Embryonic facial prominence (tissue), 1 donor: Measurements from ENCODE around the gene DLEC1.
"Not testable (repeated sequence)": the region's sequence is repeated elsewhere in the genome, so short reads cannot be mapped to it uniquely, and the experiment has no call there.

Experiments
- DNase-seq: peaks from one replicate; pipeline ENCODE4 v3.0.0-alpha.2; 2016; ENCODE audit errors: extremely low spot score

Gene DLEC1

DNA sequence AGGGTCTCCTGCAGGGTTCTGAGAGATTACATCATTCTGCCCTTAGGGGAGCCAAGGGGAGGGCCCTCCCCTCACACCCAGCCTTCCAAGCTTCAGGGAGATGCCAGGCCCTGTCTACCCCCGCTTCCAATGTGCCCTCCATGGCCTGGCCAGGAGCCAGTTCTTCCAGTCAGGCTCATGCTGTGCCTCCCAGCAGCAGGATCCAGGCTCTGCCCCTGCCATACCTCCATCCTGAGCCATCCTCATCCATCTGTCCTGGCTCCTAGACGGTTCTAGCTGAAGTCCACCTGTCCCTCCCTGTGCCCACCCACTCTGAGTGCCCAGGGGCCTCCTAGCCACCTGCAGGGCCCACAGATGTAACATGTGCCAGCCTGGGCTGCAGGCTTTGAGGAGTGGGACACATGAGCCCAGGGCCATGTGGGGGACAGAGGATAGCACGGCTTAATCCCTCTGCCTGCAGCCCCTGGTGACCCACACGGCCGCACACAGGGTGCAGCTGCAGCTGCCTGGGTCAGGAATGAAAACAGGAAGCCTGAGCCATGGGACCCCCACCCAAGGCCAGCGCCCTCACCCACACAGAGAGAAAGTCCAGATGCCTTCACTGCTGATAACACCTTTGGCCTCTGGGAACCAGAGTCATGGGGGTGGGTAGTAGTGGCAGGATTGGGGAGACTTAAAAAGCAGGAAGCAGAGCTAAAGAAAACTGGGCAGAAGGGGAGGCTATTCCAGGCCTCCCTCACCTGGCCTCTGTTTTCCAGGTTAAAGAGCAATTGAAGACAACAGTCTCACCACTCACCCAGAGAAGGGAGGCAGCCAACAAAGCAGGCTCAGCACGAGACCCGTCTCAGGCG, 21.3 kb upstream of the DLEC1 start:
- DNase-seq, result no peak

DNA sequence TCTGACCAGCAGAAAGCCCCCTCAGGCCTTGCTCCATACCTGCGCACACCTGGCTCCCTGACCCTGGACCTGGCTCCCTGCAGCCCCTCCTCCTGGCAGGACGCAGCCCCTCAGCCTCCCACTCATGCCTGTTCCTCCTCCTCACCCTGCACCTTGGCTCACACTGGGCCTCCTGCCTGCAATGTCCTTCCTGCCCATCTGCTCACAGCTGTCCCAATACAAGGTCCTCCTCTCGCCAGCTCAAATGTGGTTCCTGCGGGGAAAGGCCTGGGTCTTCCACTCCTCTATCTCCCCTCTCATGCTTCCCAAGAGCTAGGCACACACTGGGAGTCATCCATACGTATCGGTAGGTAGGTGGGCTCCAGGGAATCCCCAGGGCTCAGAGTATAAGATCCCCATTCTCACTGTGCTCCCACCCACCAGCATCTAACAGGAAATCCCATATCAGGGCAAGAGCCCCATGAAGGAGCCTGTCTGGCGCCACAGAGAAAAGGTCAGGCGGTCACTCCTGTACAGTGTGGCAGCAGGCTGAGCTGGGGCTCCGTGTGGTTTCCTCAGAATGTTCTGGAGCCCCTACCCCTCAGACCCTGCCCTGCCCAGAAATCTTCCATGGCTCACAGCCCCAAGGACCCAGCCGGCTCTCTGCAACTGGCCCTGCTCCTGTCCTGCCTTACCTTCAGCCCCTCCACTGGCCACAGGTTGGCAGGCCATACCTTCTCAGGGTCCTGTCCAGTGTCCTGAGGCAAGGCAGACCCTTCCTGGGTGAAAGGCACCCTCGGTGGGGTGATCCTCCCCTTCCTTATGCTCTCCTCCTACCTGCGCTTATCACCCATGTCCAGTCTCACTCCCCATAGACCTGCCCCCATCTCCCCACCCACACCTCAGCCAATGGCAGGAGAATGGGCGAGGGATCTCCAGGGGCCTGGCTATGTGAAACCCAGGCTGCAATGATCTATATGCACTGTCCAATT, 20.4 kb upstream of the DLEC1 start:
- no peak for DNase-seq

DNA sequence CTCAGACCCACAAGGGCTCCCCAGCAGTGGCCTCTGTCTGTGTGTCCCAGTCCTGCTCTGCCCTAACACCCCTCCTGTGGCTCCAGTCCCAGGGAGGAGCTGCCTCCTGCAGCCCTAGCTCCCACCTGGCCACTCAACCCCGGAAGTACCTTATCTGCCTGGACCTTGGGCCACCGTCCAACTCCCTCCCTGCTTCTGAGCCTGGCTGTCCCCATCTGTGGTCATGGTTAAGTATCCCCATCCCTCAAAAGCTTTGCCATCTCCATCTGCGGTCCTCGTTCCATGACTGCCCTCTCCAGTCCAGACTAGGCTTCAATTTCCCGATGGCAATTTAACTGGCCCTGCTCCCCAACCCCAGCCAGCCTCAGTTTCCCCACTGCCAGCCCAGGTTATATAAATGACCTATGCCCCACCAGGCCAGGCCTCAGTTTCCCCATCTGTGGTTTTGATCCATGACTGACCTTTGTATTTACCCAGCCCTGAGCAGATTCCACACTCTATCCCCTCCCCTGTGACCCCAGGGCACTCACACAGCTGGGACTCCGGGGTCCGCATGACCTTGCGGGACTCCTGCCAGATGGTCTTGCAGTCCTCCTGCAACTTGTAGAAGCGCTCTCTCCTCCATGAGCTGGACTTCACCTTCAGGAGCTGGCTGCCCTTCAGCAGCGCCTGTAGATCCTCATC, 19.2 kb upstream of the DLEC1 start:
- DNase-seq, result no peak

DNA sequence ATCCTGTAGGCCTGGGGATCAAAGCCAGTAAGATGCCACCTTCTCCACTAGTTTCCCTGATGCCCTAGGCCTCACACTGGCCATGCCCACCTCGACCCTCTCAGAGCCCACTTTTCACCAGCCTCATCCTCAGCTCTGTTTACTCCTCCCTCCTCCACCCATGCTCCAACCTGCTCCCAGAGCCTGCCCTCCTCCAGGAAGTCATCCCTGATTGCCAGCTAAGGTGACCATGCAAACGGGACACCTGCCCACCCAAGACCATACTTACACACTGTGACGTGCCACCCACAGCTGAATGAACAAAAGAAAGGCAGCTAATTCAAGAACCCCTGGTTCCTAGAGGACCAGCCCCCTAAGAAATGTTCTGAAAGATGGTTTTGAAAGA, 18.7 kb upstream of the DLEC1 start:
- no peak for DNase-seq

DNA sequence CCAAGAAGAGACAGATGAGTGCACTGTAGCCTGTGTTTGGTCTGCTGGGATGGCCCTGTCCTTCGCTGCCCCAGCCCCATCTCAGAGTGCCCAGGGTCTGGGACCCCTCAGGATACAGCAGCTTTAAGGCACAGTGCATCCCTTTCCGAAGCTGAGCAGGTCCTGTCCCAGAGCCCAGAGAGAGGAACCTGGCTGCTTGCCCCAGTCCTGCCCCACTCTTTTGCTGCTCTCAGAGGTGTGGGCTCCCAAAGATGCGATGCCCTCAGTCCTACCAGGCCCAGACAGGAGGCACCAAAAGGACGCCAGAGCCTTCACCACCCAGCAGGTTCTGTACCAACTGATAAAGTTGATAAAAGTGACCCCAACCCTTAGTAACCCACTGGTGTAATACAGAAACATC, 17.8 kb upstream of the DLEC1 start:
- DNase-seq, result no peak

DNA sequence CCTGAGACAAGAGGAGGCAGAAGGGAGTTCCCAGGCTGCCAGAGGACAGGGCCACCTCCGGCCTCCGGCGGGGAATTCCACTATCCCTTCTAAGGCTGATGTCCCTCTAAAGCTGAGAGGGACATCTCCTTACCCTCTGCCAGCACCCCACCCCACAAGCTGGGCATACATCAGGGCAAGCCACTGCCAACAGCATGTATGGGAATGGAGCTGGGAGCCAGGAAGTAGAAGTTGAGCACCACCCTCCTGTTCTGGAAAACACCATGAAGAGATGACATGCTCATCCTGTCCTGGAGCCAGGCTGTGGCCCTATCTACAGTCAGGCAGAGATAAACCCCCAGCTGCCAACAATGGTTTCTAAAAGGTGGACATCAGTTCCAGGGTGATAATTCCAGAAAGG, 16.7 kb upstream of the DLEC1 start:
- no peak for DNase-seq

DNA sequence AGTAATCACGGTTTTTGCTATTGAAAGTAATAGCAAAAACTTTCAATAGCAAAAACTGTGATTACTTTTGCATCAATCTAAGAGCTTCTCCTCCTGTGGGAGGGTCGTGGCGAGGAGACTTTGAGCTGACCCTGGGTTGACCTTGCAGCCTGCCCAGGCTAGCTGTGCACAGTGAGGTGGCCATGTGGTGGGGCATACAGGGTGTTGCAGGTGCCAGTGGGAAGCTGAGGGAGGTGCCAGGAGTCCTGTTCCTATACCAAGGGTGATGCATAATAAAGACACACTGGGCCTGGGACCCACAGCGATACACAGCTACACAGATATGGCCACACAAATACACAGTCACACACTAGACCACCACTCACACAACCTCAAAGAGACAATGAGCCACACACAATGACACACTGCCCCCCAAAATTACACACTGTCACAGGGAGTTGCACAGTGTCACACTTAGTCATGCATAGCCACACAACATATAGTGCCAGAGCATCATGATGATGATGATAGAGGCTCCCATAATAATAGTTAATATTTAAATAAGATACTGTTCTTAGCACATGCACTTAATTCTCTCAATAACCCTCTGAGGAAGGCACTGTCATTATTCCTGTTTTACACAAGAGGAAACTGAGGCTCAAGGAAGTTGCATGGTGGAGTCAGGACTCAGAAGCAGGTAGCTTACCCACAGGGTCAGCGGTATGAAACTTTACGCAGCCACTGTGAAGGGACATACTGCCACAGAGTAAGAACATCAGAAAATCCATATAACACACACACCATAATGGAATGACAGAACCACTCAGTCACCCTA, 15.9 kb upstream of the DLEC1 start:
- no peak for DNase-seq

DNA sequence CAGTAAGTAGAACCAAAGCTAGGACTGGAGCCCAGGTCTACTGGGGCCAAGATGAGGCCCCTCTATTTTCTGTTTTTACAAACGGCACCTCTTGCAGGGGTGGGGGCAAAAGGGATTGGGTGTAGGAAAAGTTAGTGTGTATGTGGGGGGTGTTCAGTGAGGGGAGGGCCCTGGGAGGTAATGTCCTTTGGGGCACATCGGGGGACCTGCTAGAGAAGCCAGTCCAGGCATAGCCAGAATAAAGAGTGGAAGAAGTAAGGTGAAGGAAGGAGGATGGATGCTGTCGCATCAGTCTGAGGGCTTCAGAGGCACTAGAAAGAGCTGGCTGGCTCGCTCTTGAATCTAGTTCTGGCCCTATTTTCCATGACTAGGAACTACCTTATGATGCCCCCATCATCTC, 12.2 kb upstream of the DLEC1 start:
- no peak for DNase-seq

DNA sequence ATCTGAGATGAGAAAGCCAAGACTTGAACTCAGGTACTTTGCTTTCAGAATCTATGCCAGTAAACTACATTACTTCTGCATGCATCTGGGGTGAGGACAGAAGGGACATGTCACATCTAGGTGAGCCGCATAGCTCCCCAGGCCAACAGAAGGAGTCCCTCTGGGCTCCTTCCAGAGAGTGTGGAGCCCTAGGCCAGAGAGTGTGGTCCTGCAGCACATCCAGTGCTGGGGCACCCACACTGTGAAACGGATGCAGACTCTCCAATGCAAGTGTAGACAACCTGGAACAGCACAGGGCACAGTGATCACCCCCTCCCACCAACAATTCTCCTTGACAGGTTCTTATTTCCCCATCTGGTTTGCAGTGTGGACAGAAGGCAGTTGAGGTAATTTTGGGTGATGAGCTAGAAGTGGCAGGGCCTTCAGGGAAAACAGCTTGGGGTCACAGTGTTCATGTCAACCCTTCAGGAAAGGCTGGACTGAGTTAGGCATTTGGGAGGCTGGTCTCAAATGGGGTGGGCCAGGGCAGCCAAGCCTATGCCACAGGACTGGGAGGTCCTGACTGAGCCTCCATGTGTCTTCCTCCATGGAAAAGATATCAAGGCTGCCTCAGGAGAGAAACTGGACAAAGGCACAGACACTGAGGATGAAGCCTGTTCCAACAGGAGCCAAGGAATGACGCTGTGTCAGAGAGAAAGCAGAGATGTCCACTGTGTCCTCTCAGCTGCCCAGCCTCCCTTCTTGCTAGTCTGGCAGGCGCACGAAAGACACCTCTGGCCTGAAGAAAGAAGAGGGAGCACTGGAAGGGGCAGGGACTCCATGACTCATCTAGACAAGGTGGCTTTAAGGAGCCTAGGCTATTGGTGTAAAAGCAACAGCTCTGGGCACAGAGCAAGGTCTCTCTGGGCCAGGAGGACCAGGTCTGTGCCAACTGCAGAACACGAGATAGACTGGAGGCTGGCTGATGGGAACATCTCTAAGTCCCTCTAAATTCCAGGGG, 11.2 kb upstream of the DLEC1 start:
- DNase-seq, result no peak

DNA sequence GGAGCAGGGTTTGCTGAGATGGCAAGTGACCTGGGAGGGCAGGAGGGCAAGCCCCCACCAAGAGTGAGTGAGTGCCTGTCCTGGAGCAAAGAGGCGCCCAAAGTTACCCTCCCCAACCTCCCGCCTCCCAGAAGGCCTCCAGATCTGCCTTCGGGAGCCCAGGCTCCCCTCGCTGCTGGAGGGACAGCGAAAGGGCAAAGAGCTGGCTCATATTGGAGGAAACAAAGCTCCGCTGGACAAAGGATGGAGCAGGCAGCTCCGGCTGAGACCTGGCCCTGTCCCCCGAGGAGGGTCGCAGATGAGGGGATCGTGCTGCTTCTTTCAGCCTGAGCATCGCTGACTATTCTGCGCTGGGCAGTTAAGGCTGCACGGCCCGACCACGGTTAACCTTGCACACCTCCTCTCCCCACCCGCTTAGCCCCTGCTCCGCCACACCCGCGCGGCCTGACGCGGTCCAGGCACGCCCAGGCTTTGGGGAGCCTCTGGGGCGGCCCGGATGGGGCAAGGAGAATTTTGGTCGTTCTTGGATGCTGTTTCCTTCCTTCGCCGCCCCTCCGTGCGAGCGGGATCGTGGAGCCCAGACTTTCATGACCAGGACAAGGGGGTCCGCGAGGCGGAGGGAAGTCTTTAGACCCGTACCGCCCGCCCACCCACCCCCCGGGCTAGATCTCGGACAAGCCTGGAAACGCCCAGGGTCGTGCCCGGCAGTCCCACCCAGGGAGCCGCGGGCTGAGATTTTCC, 10.2 kb upstream of the DLEC1 start:
- DNase-seq, result no peak

DNA sequence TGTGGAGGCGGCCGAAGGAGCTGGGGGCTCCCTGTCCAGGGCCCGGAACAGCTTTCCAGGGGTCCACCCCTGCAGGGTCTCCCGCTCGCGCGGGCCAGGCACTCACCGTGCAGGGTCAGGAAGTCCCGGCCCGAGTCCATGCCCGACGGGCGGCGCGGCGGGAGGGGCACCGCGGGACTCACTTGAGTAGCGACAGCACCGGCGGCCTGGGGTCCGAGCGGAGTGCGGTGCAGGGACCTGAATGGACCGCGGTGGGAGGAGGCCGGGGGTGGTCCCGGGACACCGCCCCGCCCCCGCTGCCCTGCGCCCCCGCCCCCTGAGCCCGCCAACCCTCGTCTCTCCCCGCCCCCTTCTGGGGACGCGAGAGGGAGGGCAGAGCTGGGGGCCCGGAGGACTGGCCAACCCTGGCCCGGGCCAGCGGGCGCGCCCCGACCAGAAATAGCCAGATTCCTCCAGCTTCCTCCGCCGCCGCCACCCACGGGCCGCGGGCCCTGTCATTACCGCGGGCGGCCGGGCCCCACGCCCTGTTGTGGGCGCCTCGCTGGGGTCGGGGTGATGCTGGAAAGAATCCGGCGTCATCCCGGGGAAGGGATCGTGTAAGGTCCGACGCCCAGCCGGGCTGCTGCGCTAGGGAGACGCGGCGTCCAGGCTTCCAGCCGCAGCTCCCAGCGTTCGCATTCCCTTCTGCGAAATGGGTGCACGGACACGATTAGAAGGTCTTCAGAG, 9.4 kb upstream of the DLEC1 start, which contains the start of gene PLCD1:
Gene PLCD1, minus strand, starts transcription at position 243 of the 726 bp plus-strand sequence. Its CDS starts 103 bp downstream, at position 140.
- DNase-seq, result no peak

DNA sequence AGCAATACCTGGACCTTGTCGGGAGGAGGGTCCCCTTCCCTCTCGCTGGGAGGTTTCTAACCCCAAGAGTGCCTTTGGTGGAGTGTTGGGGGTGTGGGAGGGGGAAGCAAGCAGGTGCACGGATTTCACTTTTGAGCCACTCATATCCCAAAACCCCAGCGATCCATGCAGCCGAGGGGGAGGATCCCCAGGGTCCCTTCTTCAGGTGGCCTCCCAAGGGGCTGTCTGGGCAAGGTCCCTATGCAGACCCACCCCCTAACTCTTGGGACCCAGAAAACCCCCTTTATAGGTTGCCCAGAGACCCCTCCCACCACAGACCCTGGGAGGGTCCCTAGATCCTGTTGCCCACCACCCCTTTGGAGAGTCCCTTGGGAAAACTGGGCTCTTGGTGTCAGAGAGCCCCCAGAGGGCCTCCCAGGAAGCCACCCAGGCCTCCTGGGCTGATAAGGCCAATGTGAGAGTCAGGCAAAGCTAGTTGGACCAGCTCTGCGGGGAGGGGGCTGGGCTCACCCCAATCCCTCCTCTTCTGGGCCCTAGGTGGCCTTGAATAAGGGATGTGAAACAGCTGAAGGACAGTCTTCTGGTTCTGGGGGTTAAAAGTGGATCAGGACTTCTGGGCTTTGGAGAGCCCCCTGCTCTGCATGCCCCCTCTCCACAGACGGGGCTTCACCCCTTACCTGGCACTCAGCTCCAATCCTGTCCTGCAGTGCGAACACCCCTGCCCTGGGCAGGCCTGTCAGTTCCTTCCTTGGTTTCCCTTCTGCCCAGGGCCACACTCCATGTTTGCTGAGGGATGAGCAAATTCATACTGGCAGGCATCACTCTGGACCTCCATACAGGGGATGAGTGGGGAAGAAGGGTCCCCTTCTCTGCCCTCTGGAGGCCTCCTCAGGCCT, 8.6 kb upstream of the DLEC1 start:
- no peak for DNase-seq

DNA sequence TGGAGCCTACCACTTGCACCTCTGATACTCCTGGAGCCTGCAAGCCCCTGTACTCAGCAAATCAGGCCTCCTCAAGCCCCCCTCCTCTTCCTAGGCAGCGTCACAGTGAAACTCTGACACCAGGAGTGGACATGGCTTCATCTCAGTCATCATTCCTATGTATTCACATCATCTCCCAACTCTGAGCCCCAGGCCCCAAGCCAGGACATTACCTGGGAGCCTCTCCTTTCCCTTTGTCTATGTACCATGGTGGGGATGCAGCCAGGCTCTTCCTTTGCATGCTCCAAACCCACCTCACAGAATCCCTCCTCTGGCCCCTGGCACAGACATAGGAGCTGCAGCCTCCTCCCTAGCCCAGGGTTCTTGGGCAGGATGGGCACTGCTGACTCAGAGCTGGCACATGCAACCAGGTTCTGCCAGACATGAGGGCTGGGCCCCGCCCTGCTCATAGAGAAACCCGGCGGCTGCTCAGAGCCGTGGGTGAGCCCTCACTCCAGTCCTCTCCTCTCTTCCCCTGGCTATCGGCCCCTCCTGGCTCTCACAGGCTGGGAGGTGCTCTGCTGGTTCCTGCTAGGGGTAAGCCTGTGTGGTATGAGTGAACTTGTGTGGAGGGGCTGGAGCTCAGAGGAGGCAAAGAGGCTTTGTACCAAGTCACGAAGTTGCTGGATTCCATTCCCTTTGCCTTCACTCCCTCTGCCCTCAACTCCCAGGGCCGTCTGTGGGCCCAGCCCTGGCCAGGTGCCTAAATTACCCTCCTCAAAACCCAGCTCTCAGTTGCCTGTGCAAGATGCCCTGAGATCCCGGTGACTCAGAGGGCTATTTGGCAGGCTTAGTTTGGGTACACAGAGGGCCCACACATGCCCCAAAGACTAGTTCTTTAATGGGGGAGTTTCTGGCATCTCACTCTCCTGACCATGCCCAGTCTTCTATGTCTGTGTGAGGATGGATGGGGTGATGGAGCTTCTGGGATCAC, 7.7 kb upstream of the DLEC1 start:
- DNase-seq, result no peak

DNA sequence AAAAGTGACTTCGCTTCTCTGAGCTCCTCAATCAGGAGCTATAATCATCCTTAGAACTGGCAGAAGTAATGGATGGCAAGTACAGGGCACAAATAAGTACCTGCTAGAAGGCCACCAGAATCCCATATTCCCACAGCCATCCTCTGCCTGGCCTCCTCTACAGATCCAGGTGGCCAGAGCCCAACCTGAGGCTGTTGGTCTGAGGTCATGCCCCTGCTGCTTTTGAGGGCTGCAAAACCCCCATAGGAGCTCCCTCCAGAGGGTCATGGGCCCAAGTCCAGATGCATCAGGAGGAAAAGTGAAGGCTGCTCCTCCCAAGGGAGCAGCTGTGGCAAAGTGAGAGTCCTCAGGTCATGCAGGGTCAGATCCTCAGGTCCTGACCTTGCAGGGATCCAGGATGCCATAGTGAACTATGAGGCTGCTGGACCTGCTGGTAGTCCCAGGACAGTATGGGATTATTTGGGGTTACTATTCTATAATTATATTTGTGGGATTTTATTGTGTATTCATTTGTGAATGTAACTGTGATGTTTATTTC, 6.6 kb upstream of the DLEC1 start:
- no peak for DNase-seq

DNA sequence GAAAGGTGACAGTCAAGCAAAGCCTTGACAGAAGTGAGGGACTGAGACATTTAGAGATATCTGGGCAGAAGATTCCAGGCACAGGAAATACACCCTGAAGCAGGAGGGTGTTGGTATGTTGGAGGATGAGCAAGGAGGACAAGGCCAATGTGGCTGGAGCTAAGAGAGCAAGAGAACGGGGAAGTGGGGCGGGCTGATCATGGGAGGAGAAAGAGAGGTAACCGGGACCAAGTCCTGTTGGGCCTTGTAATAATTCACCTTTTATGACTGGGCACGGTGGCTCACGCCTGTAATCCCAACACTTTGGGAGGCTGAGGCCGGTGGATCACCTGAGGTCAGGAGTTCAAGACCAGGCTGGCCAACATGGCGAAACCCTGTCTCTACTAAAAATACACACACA, 5.4 kb upstream of the DLEC1 start:
- not testable (repeated sequence) for DNase-seq

DNA sequence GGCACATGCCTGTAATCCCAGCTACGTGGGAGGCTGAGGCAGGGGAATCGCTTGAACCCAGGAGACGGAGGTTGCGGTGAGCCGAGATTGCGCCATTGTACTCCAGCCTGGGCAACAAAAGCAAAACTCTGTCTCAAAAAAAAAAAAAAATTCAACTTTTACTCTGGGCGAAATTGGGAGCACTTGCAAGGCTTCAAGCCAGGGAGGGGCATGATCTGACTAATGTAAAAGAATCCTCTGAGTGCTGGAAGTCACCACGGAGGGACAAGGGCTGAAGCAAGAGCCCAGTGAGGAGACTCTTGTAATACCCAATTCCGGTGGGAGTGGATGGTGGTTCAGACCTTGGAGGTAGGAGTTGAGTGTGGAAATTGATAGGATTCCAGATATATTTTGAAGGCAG, 4.7 kb upstream of the DLEC1 start:
- DNase-seq, result not testable (repeated sequence)
